ENCODE data around the gene STXBP6.
A peak's percentile ranks its signal among the peaks of the same experiment; 100 is the strongest.

The STXBP6 gene

DNA sequence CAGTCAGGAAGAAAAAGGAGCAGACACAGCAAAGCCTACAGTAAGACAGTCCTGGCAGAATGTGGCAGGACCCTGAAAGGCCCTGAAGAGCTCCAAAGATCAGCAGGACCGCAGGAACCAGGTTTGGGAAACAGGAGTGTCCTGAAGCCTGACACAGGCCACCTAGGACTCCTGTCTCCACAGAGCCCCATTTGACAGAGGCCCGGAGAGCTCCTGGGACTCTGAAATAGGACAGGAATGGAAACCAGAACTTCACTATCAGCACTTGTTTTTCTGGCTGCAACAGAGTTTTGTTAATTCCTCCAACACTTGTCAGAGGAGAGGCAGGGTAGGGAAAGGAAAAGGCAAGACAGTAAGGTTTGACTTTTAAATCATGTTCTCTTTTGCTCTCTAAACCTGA, 12.9 kb downstream of the STXBP6 start:
- H3K27ac ChIP-seq, result no peak overlapping the region
- TF ChIP-seq CTCF (conservative IDR thresholded peaks at IDR 0.05) (no peak), ZFX (IDR thresholded peaks at IDR 0.05) (no peak)

GRCh38 chr14:25034803-25035681, 14.9 kb downstream of the STXBP6 start:
- peak; percentile 30 for TF ChIP-seq CTCF (conservative IDR thresholded peaks at IDR 0.05)
- no peak for TF ChIP-seq ZFX (IDR thresholded peaks at IDR 0.05)
- H3K27ac ChIP-seq, result peak overlapping the region; percentile 57

- H3K27ac ChIP-seq, result no peak overlapping the region
- TF ChIP-seq ZFX (IDR thresholded peaks at IDR 0.05) (no peak), CTCF (conservative IDR thresholded peaks at IDR 0.05) (no peak)
Observed at GRCh38 chr14:25033358-25033757, 16.6 kb downstream of the STXBP6 start.

GRCh38 chr14:25032092-25032784, 17.7 kb downstream of the STXBP6 start:
- H3K27ac ChIP-seq, result no peak overlapping the region
- TF ChIP-seq ZFX (IDR thresholded peaks at IDR 0.05), result no peak
- peak; percentile 53 for TF ChIP-seq CTCF (conservative IDR thresholded peaks at IDR 0.05)

DNA sequence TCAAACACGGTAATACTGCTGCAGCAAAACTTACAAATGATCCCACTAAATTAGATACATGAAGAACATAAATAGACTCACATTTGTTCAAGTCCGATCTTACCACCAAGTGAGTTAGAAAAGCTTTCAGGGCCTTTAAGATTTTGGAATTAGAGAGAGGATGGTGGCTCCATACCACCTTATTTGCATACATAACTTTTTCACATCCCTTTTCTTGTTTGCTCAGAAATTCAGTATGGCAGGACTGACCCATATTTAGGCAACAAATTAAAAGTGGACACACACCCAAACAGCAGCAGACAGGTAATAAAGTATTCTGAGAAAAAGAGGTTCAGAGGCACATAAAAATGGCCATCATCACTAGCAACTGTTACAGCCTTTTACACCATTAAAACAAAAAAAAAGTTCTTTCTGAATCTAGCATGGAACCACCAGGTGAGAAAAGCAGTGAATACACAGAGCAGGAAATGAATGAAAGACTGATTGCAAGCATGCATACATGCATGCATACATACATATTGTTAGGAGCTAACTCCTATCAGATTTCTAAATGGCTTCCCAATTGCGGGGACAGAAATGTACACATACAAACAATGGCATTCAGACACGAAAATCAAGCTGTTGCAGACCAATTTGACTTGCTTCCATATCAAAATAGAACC, 23.3 kb downstream of the STXBP6 start:
- TF ChIP-seq ZFX (IDR thresholded peaks at IDR 0.05) (no peak), CTCF (conservative IDR thresholded peaks at IDR 0.05) (no peak)

GRCh38 chr14:25019892-25020291, 30.1 kb downstream of the STXBP6 start:
- TF ChIP-seq ZFX (IDR thresholded peaks at IDR 0.05) (no peak), CTCF (conservative IDR thresholded peaks at IDR 0.05) (no peak)
- H3K27ac ChIP-seq, result no peak overlapping the region

More for the DNA sequence above, 23.3 kb downstream of the STXBP6 start:
- no peak overlapping the region for H3K27ac ChIP-seq

- no peak for TF ChIP-seq ZFX (IDR thresholded peaks at IDR 0.05)
- no peak for TF ChIP-seq CTCF (conservative IDR thresholded peaks at IDR 0.05)
- no peak overlapping the region for H3K27ac ChIP-seq
Observed at GRCh38 chr14:25017562-25017961, 32.4 kb downstream of the STXBP6 start.

Data from C4-2B (cell line).